HG03025 (cell line): ENCODE measurements around the gene GRAMD2B.
A peak's percentile ranks its signal among the peaks of the same experiment; 100 is the strongest.

Experiments
- ATAC-seq: cut with Tn5 transposase; IDR thresholded peaks from one replicate; pipeline ENCODE4 v1.9.1; 2021; ENCODE audit warnings: mild to moderate bottlenecking, moderate library complexity; ENCODE audit not compliant: unreplicated experiment, low FRiP score

The GRAMD2B gene

DNA sequence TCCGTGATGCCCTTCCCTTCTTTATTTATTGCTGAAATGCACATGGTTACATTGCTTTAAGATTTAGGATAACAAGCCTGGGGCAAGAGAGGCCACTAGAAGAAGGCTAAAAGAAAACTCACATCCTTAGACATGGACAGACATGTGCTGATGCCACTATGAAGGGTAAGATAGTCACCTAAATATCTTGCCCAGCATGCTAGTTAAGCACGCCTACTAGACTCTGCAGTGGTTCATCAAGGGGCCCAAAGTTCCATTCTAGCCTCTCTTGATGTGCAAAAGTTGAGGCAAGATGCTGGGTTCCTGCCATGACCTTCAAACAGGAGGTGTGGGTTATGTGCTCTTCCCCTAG is 49.3 kb downstream of the GRAMD2B start:
- no peak for ATAC-seq

DNA sequence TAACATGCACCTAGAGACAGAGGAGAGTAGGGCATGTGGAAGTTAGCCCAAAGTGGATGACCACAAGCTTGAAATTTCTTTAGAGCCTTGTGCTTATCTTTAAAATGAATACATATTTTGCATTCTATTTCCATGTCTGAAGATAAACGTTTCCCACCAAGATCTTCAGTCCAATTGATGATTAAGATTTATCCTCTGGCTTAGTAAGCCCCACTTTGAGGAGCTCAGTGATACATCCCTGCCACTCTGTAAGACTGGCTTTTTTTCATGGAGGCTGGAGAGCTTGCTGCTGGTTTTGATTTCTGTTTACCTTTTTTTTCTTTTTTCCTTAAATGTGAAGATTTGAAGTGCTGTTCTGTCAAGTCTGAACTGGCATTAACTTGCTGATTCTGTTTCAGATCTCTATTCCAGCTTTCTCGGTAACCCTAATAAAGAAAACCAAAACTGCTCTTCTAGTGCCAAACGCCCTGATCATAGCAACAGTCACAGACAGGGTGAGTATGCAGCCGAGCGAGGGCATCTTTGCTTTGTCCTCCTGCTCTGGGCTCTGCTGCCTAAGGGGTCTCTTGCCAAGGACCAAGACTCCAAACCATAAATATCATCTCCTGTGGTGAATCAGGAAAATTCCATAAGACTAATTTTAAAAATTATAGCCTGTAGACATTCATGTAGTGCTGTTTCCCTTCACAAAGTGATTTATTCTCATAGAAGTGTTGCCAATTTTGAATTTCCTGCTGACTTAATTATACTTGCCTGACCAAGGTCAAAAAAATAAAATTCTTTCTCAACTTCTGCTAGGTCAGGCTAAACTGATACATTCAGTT is 54.3 kb downstream of the GRAMD2B start:
- no peak for ATAC-seq

DNA sequence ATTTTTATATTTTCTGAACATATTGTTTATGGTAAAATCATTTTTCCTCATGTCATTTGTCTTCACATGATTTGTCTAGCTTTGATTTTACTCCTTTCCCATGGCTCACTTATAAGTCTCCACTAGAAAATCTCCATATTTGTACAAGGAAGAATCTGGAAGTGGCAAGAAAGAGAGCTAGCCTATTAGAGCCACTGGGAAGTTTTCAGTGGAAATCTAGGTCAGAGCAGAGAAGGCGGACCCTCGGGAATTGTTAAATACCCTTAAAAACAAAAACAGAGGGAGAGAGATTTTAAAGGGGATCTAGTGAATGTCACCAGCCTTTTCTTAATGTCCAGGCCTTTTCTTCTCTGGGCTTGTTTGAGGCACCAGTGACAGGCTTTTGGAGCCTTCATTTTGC is 56.6 kb downstream of the GRAMD2B start:
- ATAC-seq, result no peak

DNA sequence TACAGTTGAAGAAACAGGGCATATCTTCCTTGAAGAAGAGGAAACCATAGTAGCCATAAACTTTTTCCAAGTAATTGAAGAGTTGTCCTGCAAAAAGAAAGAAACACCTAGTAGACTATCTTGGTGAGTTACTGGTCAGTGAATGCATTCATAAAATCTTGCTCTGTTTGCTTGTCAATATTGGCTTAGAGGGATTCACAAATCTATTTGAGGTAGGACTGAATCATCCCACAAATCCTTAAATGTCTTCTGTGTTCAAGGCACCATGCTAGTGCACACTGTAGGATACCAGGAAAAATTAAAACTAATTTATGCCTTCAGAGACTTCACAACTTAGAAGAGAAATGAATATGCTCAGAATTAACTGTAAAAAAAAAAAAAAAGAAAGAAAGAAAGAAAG is 57.6 kb downstream of the GRAMD2B start:
- ATAC-seq, result no peak

DNA sequence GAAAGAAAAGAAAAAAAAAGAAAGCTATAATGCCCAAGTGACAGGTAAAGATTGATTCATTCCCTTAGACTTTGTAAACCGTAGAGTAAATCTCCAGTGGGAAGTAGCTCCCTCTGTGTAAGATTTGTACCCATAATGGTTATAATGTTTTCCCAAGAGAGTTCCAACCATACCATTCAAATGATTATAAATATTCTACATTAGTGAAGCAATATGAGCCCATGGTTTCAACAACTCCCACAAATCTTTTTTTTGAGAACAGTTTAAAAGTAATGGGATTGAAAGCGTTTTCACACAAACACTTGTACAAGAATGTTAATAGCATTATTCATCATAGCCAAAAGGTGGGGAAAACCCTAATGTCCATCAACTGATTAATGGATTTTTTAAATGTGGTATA is 58.0 kb downstream of the GRAMD2B start:
- ATAC-seq, result no peak

DNA sequence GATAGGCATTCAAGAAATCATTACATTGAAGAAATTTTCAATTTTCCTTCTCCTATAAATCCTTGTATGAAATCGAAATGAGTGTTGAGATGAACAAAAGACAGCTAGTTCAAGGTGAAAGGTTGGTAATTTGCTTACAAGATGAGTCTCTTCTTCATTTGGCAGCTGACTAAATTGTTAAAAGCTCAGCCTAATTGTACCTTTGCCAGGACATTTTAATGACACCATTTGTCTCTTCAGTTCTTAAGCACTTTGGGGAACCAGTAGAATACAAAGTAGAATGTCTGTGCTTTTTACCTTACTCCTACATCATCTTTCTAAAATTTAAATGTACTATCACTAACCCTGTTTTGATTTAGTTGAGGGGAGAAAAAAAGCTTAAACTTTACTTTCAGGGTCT is 59.4 kb downstream of the GRAMD2B start:
- no peak for ATAC-seq

DNA sequence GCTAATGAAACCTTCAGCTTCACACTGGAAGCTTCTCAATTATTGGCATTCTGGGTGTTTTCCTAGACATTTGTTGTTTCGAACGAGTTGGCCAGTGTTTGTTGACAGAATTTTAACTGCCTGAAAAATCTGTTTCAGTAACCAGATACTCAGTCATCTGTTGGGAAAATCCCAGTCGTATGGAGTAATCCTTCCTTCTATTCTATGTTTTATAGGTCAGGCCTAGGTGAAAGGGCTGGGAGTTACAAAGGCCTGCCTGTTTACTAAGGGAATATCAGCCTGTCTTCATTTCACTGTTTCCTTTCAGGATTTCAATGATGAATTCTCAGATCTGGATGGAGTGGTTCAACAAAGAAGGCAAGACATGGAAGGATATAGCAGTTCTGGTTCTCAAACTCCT is 59.9 kb downstream of the GRAMD2B start:
- no peak for ATAC-seq

DNA sequence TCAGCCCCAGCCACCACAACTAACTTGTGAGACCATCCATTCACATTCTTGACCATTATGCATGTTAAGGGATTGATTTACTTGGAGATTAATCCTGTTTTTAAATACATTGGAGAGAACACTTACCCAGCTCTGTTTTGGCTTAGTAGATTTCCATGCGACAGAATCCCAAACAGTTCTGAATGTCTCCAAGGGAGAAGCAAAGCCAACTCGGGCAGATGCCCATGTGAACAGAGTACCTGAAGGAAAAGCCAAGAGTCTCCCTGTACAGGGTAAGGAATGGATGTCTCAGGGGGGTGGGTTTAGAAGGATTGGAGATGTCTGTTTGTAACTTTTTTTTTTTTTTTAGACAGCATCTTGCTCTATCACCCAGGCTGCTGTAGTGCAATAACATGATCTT is 61.0 kb downstream of the GRAMD2B start:
- ATAC-seq, result no peak

DNA sequence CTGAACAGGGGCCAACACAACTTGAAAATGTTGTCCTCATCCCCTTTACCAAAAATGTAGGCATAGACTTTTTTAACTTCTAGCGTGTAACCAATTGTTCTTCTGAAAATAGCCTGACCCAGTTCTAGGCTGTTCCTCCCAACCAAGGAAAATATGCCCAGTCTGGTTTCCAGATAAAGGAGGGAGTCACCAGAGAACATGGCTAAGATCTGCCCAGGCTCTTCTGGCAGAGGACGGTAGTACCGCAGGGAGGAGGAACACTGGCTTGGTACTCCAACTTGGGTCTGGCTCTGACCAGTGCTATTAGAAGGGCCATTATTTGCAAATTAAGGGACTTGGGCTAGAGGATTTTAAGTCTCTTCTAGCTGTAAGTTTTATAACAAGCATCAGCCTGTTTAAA is 63.1 kb downstream of the GRAMD2B start:
- ATAC-seq, result no peak

DNA sequence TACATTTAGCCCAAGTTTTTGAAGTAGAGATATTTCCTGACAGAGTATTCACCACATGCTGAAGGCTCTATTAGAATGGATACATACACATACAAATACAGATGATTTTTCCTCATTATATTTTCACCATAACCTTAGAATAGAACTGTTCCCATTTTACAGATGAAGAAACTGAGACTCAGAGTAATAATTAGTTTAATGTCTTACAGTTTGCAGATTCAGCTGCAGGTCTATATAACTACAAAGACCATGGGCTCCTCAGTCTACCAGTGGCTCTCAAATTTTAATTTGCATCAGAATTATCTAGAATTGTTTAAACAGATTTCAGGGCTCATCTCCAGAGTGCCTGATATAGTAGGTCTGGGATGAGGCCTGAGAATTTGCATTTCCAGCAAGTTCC is 64.4 kb downstream of the GRAMD2B start:
- ATAC-seq, result no peak

DNA sequence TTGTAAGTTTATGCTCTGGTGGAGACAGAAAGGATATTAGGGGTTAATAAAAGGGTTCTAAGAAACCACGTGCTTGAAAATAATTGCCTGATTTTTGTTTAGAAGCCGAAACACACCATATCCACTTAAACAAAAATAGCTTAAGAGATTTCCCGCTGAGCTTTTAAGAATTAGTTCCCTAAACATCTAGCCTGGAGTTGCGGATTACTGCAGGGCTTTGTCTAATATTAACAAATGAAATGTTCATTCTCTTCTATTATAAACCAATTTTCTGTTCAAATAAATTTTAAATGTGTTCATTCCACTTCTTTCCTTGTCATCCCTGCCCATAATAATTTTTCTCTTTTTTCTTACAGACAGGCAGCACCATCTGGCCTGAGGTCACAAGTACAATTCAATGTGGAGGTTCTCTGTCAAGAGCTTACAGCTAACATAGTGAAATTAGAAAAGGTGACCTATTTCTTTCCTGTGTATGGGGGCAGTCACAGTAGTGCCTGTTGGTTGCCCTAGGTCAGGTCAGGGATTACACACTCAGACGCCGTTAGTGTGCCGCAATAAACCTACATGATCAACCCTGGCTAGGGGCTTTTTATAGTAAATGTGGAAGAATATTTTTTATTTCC is 65.3 kb downstream of the GRAMD2B start:
- no peak for ATAC-seq

DNA sequence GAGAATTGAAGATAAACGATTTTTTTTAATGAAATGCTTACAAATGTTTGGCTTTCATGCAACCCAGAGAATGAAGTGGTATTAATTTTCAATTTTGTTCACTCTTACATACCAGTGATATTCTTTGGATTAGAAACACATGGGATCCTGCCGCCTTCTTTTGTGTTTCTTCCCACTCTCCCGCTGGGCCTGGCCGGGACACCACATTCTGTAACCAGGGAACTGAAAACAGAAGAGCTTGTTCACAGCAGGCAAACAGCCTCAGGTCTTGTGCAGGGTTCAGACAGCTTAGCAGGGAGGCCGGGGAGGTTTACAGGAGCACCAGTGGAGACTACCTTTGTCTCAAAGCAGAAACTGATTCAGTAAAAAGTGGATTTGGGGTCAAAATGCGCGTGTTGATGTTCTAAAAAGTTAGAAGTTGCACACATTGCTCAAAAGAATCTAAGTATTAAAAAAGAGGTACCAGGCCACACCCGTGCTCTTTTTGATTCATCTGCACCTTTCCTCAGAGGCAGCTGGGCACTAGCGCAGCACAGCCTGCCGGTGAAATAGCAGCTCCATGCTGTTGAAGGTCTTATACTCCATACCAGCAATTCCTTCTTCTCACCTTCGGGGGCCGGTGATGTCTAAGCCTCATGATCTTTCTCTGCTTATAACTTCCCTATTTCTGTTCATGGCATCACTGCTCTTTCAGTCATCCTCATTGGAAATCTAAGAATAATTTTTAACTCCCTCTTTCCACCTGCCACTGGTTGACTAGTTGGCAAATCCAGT is 67.1 kb downstream of the GRAMD2B start:
- no peak for ATAC-seq

DNA sequence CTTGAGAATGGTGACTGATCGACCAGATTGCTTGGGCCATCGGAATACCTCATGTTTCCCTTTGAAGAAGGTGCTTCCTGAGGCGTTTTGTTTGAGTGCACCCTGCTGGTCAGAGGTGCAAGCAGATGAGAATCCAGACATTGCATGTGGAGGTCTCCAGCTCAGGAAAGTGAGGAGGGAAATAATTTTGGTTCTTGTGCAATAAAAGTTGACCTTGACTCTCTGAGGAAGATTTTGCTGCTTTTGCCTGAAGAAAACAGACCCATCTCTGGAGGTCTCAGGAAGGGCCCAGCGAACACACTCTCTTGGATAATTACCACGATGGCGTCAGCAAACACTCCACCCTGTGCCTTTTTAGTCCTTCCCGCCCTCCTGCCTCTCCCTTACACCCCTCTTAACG is 69.7 kb downstream of the GRAMD2B start:
- ATAC-seq, result no peak

DNA sequence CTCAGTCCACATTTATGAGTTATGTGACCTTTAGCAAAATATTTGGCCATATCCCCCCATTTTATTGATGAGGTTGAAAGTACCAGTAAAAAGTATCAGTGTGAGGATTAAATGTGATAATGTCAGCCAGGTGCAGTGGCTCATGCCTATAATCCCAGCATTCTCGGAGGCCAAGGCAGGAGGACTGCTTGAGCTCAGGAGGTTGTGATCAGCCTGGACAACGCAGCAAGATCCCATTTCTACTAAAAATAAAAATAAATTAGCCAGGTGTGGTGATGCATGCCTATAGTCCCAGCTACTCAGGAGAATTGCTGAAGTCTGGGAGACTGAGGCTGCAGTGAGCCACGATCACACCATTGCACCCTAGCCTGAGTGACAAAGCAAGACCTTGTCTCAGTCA is 71.2 kb downstream of the GRAMD2B start:
- ATAC-seq, result no peak

DNA sequence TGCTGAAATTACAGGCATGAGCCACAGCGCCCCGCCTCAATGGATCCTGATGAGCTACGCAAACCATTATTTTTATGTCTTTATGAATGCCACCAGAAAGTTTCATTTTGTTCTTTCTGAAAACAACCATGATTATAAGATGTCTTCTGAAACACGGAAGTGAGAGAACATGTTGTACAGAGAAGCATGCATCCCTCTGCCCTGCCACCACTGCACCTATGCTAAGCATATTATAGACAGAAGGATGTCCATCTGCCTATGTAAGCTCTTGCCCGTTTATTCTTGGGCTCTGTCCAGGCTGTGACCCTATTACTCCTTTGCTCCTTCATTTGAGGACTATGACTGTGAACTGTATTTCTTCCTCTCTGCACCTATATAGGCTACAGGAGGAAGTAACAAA is 74.3 kb downstream of the GRAMD2B start:
- ATAC-seq, result no peak

DNA sequence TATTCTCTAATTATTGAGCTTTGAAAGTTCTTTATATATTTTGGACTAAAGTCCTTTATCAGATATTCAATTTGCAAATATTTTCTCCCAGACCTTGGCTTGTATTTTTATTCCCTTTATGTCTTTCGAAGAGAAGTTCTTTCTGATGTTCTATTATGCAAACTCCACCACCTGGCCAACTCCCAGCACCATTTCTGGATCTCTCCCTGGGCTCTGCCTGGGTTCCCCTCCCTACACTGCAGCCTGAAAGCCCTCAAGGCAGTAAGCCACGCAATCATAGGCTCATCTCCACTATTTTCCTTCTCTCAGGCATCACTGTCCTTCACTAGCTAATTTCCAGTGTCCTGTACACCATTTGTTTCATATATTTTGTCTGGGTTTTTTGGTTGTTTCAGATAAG is 76.1 kb downstream of the GRAMD2B start:
- ATAC-seq, result no peak

DNA sequence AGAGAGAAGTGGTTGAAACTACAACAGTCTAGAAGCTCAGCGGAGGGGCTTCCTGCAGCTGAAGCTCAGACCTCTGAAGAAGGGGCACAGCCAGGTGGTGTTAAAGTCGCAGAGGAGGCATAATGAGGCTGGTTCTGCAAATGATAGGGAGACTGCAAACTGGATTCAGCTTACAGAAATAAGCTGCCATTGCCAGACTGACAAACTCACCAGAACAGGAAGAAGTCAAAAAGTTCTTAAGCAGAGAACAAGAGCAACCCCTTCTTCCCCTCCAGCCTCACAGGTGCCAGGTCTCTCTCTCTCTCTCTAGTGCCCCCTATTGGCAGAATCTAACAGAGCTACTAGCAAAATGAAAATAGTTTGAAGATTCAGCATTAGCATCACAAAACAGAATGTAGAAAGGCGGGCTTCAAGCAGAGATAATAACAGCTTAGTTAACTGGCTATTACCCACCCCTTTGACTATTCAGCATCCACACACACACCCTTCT is 76.7 kb downstream of the GRAMD2B start:
- ATAC-seq, result peak; percentile 57

DNA sequence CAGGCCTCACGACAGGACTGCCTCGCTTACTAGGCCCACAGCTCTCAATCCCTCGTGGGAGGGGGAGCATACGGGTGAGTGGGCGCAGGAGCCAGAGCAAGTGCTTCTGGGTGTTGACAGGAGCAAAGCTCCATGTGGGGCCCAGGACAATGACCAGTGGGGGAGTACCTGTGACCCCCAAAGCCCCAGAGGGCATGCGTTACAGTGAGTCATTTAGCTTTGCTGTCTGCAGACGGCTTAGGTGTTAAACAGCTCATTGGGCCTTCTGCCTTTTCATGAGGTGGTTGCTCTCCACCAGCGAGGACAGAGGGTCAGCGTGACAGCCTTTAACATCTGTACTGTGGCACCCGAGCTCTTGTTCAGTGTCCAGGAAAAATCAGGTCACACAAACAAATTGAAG is 78.2 kb downstream of the GRAMD2B start:
- ATAC-seq, result no peak

DNA sequence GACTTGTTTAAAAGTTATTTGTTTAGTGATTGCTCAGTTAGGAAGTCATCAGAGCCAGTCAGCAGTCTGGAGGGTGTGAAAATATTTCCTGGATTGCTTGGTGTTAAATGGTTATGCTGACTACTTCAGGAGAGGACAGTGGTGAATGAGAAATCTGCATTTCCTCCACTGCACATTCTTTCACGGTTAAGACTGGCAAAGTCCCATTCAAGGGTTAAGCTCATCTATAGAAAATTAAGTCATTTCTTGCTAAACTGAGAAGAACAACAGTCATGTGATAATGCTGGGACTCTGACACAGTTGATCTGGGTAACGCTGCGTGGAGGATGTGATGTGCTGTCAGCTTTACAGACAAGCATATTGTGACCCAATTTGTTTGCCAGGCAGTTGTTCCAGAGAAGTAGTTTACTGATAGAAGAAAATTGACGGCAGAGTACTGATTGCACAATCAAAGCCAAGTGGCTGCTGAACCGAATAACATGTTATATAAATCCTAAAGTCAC is 80.4 kb downstream of the GRAMD2B start:
- ATAC-seq, result no peak

DNA sequence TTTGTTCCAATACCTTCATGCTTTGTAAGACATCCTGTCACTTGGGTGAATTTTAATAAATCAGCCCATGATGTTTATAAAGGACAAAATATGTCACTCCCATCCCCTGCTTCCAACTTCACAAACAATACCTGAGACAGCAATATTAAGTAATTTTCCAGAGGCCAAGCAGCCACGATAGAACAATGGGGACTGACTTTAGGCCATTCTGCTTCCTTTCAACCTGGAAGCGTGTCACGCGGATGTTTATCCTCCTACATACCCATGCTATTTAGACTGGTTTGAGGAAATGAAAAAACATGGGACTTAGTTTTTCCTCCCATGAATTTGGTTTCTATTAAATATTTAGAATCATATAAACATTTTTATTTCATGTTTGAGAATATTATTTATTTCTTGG is 82.9 kb downstream of the GRAMD2B start:
- no peak for ATAC-seq

DNA sequence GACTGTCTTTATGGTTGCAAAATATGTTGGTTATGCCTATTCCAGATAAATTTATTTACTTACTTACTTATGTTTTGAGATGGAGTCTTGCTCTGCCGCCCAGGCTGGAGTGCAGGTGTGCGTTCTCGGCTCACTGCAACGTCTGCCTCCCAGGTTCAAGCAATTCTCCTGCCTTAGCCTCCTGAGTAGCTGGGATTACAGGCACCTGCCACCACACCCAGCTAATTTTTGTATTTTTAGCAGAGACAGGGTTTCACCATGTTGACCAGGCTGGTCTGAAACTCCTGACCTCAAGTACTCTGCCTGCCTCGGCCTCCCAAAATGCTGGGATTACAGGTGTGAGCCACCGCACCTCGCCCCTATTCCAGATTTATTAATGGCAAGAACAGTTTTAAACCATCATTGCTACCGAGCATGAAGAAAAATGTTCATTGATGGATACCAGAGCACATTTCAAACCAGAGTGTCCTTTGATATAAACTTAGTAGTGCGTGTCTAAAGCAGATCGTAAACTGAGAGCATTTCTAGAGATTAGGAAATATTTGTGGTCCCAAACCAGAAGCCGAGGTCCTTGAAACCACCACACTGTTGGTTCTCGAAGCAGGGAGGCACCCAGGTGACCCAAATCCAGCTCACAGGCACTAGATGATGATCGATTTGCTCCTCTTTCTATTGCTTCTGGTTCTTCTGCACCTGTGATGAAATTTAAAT is 85.2 kb downstream of the GRAMD2B start:
- ATAC-seq, result no peak
